Stimulated activated CD4-positive, alpha-beta T cell treated with anti-CD3 and anti-CD28 coated beads, TNF-alpha, amount 100 ng/mL, for 48 hours (primary cell): ENCODE measurements around the gene MED27.

Experiments
- DNase-seq, 3 donors: peaks; one replicate each; pipeline ENCODE4 v3.0.0-alpha.2; 2020; ENCODE audit warnings: low read depth in 3 of 3

Gene MED27

GRCh38 chr9:131811405-131811804 is 268.3 kb downstream of the MED27 start:
- DNase-seq, result no peak

- no peak for DNase-seq
Observed at GRCh38 chr9:131810351-131811170, 269.1 kb downstream of the MED27 start.
